ENCODE results near the gene STK17B.

STK17B gene

GRCh38 chr2:196153480-196153879, 17.9 kb downstream of the STK17B start:
- no peak for DNase-seq

GRCh38 chr2:196149948-196150347, 21.4 kb downstream of the STK17B start:
- DNase-seq = no peak

- DNase-seq = no peak
These were observed 22.6 kb downstream of the STK17B start for GRCh38 chr2:196148736-196149135.

GRCh38 chr2:196145256-196145655, 26.1 kb downstream of the STK17B start:
- DNase-seq = no peak

- no peak for DNase-seq
These were observed 26.8 kb downstream of the STK17B start for GRCh38 chr2:196144513-196145126.

GRCh38 chr2:196143730-196144131, 27.6 kb downstream of the STK17B start:
- DNase-seq = no peak

- DNase-seq = no peak
These were observed 28.6 kb downstream of the STK17B start for GRCh38 chr2:196142825-196143224.

GRCh38 chr2:196140213-196140612, 31.2 kb downstream of the STK17B start:
- DNase-seq = no peak

- DNase-seq = no peak
These were observed 34.1 kb downstream of the STK17B start for GRCh38 chr2:196137271-196137670.

GRCh38 chr2:196136151-196136550, 35.2 kb downstream of the STK17B start:
- no peak for DNase-seq

- DNase-seq = no peak
These were observed 39.1 kb downstream of the STK17B start for GRCh38 chr2:196131949-196132925.

GRCh38 chr2:196131384-196131937, 39.9 kb downstream of the STK17B start:
- peak; percentile 21 to 25 for DNase-seq

GRCh38 chr2:196130039-196130825, 41.1 kb downstream of the STK17B start:
- DNase-seq = no peak

- DNase-seq = no peak
These were observed 42.6 kb downstream of the STK17B start for GRCh38 chr2:196128749-196129148.

GRCh38 chr2:196125596-196125995, 45.8 kb downstream of the STK17B start:
- DNase-seq = no peak

GRCh38 chr2:196123679-196124373, 47.6 kb downstream of the STK17B start:
- DNase-seq = no peak

GRCh38 chr2:196119926-196120325, 51.5 kb downstream of the STK17B start:
- no peak for DNase-seq

- DNase-seq = no peak
These were observed 54.1 kb downstream of the STK17B start for GRCh38 chr2:196117214-196117705.

GRCh38 chr2:196113061-196113974, 58.1 kb downstream of the STK17B start:
- no peak for DNase-seq

- DNase-seq = no peak
These were observed 58.9 kb downstream of the STK17B start for GRCh38 chr2:196112418-196113034.

- no peak for DNase-seq
These were observed 62.8 kb downstream of the STK17B start for GRCh38 chr2:196108604-196109003.
